M059J (cell line): Measurements from ENCODE around the gene UGT1A8. TPM values are rescaled to one million over a fixed set of nuclear protein-coding genes. Genes with fewer than 3 reads are reported as not detected.

Experiments
- DNase-seq: peaks from one replicate; pipeline ENCODE4 v3.0.0-alpha.2; 2012; ENCODE audit warnings: low read depth
- total RNA-seq: library from RNA; depleted of rRNA; stranded (reverse); fragments of >200 nt; shearing (Covaris generic); gene quantifications from 2 replicates; pipeline ENCODE4 v1.2.3, GENCODE V29; 2014

The UGT1A8 gene
- total RNA-seq, 1 experiment from 2014 or later, result not detected

DNA sequence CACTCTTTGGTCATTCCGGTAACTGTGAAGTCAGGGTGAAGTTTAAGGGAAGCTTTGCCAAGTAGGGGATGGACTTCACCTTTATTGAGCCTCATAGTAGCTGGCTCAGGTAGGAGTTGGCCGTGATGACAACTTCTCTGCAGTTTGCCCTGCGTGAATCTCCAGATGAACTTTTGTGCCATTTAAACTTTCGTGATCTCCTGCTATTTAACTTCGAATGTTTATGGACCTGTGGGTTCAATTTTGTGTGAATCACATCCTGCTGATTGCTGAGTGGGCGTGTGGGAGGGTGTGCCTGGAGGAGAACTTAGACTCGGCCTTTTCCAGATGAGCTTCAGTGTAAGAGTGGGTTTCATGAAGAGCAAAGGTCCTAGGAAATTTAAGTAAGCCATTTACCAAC is 146.8 kb downstream of the UGT1A8 start:
- DNase-seq, result peak; percentile 84

DNA sequence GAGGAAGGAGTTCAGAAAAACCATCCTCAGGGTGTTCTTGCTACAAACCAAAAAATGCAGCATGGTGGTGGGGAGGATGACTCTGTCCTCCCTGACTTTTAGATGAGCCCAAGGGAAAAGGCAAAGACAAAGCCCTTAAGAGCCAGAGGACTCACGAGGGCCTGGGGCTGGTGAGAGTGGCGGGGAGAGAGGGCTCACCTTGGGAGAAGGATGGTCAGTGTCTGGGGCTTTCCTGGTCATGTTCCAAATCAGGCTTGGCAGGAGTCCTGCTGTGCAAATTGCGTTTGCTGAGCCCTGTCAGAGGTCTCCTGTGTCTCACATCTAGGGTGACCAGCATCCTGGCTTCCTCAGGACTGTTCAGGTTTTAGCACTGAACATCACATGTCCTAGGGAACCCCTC is 147.3 kb downstream of the UGT1A8 start:
- peak; percentile 62 for DNase-seq

DNA sequence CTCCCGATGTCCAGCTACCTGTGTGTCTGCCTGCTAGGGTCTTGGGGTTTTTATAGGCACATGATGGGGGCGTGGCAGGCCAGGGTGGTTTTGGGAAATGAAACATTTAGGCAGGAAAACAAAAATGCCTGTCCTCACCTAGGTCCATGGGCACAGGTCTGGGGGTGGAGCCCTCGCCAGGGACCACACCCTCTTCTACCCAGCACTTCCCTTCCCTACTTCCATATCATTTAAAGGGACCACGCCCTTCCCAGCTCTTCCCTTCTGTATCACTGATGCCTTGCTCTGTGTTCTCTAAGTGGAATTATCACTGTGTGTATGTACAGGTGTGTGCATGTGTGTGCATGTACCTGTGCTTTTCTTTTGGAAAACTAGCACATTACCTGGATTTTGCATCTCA is 149.0 kb downstream of the UGT1A8 start:
- DNase-seq, result no peak

DNA sequence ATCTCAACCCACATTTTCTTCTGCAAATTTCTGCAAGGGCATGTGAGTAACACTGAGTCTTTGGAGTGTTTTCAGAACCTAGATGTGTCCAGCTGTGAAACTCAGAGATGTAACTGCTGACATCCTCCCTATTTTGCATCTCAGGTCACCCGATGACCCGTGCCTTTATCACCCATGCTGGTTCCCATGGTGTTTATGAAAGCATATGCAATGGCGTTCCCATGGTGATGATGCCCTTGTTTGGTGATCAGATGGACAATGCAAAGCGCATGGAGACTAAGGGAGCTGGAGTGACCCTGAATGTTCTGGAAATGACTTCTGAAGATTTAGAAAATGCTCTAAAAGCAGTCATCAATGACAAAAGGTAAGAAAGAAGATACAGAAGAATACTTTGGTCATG is 150.6 kb downstream of the UGT1A8 start:
- peak; percentile 7 for DNase-seq

DNA sequence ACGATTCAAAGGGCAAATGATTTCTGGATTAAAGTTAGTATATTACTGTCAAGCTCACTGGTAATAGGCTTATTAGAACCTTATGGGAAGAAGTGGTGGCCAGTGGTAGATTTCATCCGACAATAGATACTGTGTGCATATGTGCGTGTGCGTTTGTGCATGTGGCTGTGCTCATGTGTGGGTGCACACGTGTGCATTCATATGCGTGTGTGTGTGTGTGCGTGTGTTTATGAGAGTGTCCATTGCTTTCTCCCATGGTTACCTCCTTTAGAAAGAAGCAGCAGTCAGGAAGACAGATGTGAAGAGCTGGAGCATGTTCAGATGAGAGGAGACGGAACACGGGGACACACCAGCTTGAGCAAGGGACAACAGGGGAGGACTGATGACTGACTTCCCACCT is 151.8 kb downstream of the UGT1A8 start:
- no peak for DNase-seq

DNA sequence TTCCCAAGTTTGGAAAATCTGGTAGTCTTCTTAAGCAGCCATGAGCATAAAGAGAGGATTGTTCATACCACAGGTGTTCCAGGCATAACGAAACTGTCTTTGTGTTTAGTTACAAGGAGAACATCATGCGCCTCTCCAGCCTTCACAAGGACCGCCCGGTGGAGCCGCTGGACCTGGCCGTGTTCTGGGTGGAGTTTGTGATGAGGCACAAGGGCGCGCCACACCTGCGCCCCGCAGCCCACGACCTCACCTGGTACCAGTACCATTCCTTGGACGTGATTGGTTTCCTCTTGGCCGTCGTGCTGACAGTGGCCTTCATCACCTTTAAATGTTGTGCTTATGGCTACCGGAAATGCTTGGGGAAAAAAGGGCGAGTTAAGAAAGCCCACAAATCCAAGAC is 154.7 kb downstream of the UGT1A8 start:
- no peak for DNase-seq

DNA sequence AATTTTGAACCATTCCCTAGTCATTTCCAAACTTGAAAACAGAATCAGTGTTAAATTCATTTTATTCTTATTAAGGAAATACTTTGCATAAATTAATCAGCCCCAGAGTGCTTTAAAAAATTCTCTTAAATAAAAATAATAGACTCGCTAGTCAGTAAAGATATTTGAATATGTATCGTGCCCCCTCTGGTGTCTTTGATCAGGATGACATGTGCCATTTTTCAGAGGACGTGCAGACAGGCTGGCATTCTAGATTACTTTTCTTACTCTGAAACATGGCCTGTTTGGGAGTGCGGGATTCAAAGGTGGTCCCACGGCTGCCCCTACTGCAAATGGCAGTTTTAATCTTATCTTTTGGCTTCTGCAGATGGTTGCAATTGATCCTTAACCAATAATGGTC is 155.2 kb downstream of the UGT1A8 start:
- DNase-seq, result no peak

DNA sequence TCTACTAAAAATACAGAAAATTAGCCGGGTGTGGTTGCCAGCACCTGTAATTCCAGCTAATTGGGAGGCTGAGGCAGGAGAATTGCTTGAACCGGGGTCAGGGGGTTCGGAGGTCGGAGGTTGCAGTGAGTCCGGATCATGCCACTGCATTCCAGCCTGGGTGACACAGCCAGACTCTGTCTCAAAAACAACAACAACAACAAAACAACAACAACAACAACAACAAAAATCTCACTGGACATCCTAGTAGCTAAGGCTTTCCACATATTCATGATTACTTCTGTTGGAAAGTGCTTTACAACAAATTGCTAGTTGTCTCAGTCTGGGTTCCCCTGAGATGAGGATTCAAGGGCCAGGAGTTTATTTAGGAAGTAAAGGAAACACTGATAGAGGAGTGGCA is 156.4 kb downstream of the UGT1A8 start:
- DNase-seq, result no peak

DNA sequence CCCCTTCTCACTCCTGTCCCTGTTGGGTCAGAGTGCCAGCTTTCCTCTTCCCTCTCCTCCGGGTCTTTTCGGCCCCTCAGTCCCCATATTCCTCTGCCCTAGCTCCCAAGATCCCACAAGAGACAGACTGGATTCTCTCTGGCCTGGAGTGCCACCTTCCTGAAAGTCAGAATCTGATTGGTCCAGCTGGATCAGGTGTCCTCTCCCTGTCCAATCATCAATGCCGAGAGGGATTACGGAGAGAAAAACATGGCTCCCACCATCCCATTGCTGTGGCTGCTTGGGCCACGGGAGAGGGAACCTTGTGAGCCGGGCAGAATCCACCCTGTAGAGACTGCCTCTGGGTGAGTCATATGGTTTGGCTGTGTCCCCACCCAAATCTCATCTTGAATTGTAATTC is 158.0 kb downstream of the UGT1A8 start:
- no peak for DNase-seq

DNA sequence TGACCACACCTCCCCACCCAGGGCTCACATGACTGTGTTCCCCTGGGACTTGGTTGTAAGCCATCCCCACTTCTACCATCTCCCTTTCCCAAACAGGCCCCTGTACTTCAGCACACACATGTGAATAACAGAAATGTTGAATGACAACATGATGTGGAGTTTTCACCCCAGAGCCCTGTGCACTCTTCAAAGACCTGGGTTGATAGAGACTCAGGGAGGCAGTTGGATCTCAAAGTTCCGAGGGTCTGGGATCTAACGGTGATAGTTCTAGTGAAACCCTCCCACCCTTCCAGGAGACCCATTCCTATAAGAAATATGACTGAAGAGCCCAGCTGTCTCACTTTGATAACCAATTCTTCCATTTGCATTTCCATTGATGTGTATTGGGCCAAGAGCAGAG is 160.6 kb downstream of the UGT1A8 start, which contains the start of gene MROH2A:
Gene MROH2A, plus strand, starts transcription at position 301 of the 400 bp plus-strand sequence. CDS start 1,029 bp downstream, outside the sequence.
- no peak for DNase-seq

DNA sequence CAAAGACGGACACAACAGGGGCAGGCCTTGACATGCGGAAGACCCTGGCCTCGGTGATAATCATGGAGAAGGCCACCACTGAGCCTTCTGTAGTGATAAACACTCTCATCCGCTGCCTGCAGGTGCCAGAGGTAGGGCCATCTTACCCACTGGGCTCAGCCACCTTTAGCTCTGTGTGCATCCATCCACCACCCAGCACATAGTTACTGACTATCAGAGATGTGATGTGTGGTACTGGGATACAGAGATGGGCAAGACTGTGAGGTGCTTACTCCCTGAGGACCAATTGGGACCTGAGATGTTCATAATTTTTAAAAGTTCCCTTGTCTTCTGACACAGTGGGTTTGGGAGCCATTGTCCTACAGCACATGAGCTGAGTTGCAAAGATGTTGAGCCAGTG is 162.3 kb downstream of the UGT1A8 start:
- no peak for DNase-seq

DNA sequence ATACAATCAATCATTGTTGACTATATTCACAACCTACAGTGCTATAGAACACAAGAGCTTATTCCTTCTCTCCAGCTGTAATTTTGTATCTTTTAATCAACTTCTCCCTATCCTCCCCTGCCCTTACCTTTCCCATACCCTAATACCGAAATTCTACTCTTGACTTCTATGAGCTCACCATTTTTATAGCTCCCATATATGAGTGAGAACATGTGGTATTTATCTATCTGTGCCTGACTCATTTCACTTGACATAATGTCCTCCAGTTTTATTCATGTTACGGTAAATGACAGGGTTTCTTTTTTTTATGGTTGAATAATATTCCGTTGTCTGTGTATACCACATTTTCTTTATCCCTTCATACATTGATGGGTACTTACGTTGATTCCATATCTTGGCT is 163.3 kb downstream of the UGT1A8 start:
- DNase-seq, result no peak

DNA sequence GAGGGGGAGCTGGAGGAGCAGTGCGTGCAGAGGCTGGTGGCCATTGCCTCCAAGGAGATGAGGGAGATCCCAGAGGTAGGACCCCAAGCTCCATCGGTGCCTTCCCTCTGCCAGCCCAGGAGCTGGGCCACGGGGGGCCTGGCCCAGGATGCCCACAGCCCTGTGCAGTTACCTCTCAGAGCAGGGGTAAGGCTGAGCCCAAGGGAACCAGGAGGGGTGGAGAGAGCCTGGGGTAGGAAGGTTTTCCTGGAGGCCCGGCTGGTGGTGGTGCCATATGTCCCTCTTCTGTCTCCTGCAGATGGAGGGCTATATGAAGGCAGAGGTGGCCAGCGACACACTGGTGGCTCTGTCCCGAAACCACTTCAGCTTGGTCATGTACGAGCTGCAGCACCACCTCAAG is 172.1 kb downstream of the UGT1A8 start:
- DNase-seq, result no peak

DNA sequence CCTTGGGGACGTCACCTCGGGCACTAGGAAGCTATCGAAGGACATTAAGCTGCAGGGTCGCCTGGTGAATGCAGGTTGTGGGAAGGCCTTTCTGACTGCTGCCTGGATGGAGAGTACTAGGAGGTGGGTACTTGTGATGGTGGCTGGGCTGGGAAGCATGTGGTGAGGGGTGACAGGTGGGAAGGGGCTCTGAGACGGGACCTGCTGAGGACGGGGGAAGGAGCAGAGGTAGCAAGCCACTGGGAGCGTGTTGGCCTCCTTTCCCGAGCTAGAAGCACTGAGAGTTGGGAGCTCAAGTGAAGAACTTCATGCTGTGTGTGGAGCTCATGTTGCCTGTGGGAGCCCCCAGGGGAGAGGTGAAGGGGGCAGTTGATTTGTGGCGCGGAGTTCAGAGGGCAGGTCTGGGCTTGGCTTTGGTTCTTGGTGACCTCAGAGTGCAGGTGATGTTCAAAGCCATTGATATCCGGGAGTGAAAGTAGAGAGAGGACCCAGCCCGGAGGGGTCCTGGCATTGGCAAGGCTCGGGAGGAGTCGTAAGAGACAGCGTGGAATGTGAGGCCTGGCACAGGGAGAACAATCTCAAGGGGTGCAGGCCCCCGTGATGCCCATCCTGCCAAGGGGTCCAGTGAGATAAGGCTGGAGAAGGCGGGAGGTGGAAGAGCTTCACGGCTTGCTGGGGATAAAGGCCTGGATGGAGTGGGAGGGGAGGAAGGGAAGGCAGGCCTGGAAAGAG is 173.9 kb downstream of the UGT1A8 start:
- no peak for DNase-seq

DNA sequence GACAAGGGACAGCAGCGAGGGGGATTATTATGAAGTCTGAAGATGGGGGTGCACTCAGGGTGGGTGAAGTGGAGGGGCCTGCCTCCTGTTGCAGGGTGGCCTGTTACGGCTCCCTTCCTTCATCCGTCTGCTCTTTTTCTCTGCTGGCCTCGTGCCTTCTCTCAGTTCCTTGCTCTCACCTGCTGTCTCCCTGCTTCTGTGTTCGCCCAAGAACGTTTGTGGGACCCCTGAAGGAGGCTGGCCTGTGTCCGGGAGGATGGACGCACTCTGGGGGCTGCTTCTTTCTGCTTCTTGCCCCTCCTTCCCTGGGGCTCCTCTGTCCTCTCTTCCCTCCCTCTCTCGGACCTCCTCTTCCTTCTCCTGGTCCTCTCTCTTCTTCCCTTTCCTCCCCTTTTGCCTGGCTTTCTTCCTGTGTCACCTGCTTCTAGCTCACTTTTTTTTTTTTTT is 174.5 kb downstream of the UGT1A8 start:
- DNase-seq, result no peak

DNA sequence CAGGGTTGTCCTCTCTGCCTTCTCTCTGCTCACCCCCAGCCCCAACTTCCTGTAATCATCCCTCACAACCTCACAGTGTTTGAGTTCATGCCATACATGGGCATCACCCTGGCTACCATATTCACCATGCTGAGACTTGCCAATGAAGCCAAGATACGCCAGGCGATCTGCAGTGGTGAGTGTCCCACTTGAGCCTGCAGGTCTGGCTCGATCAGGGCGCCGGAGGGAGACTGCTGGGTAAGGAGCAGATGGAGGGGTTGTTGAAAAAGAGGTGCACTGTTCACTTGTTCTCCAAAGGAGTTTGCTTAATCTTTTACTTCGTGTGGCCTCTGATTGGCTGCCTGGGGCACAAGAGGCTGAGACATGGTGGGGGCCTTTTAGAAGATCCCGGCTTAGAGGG is 175.3 kb downstream of the UGT1A8 start:
- DNase-seq, result no peak

DNA sequence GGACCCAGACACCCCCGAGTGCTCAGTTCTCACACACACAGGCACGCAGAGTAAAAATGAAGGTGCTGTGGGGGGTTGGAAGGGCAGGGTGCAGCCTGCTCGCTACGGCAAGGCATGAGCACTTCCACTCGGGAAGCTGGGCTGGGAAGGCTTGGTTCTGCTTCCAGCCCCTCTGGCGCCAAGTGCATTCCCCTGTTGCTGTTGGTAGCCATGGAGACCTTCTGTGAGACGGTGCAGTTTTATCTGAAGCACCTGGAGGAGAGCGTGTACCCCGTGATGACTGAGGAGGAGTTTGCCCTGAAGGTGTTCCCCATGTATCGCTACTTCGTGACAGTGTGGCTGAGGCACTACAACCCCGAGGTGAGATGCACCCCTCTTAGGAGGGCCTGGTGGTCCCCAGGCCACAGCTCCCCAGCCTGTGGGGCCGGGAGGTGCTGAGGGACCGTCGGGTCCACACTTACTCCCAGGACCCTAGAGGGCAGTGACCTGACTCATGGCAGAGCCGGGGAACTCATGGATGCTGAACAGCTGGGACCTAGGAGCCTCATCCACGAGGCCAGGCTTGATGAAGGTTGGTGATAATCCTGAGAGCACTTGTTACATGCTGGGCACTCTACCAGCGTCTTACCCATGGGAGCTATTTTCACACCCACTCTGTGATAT is 176.2 kb downstream of the UGT1A8 start:
- DNase-seq, result peak; percentile 4

DNA sequence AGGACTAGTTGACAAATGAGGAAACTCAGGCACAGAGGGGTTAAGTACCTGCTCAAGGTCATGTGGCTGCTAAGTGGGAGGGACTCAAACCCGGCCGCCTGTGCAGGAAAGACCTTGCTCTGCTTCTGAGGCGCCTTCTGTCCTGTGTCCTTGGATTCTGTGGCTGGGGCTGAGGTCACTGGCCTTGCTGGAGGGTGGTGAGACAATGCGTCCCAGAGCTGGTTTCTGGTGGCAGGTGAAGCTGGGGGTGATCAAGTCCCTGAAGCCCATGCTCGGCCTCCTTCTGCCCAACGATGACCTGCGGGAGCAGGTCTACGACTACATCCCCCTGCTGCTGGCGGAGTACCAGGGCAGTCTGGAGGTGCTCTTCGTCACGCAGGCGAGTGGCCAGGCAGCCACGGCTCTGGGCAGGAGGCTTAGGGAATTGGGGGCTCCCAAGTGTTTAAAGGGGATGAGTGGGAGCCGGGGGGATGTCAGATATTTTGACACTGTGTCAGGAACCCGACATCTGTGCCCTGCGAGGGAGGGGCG is 176.8 kb downstream of the UGT1A8 start:
- DNase-seq, result no peak

DNA sequence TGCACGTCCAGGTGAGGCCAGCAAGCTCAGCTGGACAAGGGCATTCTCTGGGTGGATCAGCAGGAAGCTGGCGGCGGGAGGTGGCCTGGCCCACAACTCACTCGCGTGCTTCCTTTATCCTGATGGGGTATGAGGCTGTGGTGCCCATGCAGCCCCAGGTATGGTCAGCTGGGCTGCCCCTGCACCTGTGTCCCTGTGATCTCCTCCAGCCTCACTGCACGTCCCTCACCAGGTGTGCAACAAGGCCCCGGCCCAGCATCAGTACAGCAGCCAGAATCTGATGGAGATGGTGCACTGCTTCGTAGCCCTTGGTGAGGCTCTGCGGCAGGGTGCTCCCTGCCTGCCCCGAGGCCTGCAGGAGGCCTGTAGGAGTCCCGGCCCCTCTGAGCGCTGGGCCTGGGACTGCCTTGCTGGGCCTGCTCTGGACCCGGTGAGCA is 178.3 kb downstream of the UGT1A8 start:
- no peak for DNase-seq

DNA sequence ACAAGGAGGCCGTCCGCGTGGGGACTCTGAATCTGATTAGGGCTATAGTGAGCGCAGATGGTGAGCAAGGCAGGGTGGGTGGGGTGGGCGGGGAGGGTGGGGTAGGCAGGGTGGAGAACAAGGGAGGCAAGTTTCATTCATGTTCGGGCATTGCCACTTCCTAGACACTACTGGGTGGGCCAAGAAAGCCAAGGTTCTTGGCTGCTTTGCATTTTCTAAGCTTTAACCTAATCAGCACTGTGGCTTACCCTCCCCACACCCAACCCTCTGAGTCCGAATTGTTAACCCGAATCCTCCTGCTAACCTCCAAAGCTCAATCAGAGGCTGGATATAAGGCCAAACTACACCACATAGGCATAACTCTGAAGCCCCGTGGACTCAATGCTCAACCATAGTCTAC is 178.8 kb downstream of the UGT1A8 start:
- no peak for DNase-seq

DNA sequence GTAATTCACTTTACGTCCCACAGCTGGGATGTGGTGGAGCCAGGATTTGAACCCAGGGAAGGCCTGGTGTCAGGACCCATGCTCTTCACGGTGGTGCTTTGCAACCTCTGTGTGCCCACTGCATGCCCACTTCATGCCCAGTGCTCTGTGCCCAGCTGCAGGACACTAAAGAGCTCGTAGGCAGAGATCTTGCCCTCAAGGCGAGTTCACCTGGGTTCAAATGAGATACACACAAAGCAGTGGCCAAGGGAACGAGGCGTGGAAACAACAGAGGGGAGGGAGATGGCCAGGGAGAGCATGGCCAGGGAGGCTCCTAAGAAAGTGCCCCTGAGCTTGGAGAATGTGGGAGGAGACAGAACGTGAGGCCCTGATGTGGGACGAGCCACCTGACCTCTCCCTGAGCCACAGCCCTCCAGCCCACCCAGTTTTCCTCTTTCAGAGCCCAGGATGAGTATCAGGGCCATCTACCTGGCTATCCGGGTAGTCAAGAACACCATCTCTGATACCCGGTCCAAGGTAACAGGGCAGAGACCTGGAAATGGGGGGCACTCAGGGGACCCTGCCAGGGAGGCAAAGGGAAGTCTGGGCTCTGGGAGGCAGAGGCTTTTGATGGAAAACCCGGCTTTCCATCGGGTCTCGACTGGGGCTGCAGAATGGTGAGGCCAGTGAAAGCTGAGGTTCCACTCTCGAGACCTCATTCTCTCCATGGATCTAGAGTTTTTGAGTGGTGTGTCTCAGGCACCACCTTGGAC is 181.1 kb downstream of the UGT1A8 start:
- no peak for DNase-seq

DNA sequence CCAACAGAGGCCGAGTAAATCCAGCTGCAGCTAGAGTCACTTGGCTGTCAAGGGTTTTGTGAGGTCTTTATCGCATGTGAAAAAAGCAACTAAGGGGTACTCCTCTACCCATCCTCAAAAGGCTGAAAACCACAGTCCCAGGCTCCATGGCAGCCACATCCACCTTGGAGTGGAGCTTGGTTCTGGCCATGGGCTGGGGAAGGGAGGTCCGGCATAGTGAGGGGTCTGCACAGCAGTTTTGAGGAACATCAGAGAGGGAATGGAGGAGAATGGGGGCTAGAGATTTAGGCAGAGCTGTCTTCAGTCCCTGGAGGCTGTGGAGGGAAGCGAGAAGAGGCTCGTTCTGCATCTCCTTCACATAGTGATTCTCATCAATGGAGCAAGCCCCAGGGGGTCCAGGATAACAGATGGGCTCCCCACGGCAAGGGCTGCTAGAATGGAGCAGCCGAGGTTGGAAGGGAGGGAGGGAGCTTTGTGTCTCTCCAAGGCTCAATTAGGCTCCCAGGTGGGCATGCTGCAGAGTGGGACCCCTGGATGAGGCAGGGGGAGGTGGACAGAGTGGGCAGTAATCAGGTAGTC is 181.7 kb downstream of the UGT1A8 start:
- no peak for DNase-seq
